Uterus (tissue), 4 donors: ENCODE results near the gene ARID4B. TPM values are rescaled to one million over a fixed set of nuclear protein-coding genes. Genes with fewer than 3 reads are reported as not detected.
A peak's percentile ranks its signal among the peaks of the same experiment; 100 is the strongest.

Source experiments
- DNase-seq, 2 donors: peaks; one replicate each; pipeline ENCODE4 v3.0.0-alpha.2; 2019 to 2020
- H3K27ac ChIP-seq, 2 donors: fragments of 200-600 bp; sonication (generic); 1 replicate in 1 of 2; 2 replicates in 1 of 2; pipeline ENCODE4 v1.5.1; 2016 to 2018
- H3K27me3 ChIP-seq, 2 donors: fragments of 200-600 bp; sonication (generic); one replicate each; pipeline ENCODE4 v1.5.1; 2018 to 2019; ENCODE audit warnings: control low read depth in 1 of 2
- H3K36me3 ChIP-seq, 2 donors: fragments of 200-600 bp; sonication (generic); one replicate each; pipeline ENCODE4 v1.5.1; 2019; ENCODE audit warnings: control low read depth in 1 of 2
- H3K4me1 ChIP-seq, 2 donors: fragments of 200-600 bp; sonication (generic); one replicate each; pipeline ENCODE4 v1.5.1; 2018 to 2019; ENCODE audit warnings: control low read depth in 1 of 2
- H3K4me3 ChIP-seq, 2 donors: fragments of 200-600 bp; sonication (generic); 1 replicate in 1 of 2; 2 replicates in 1 of 2; pipeline ENCODE4 v1.5.1; 2018 to 2019; ENCODE audit warnings: mild to moderate bottlenecking in 1 of 2
- H3K9me3 ChIP-seq, 2 donors: fragments of 200-600 bp; sonication (generic); one replicate each; pipeline ENCODE4 v1.5.1; 2019; ENCODE audit warnings: control low read depth in 1 of 2
- CTCF ChIP-seq, 4 experiments: fragments of 200-600 bp in 2 of 4; fragments of 450-650 bp in 2 of 4; sonication (generic) in 2 of 4; IDR thresholded peaks; one replicate each; pipeline ENCODE4 v1.5.1; 2016 to 2019; ENCODE audit warnings: antibody characterized with exemption in 4 of 4, mild to moderate bottlenecking in 2 of 4, moderate library complexity in 1 of 4
- POLR2A ChIP-seq, 2 donors: fragments of 450-650 bp; IDR thresholded peaks; one replicate each; pipeline ENCODE4 v1.6.1; 2016; ENCODE audit warnings: antibody characterized with exemption in 2 of 2, mild to moderate bottlenecking in 1 of 2, moderate library complexity in 1 of 2
- intact Hi-C: fragments of 100-400 bp; cut with DNase I; formaldehyde crosslinking; loops from one replicate; pipeline ENCODE4 v1.15.1; 2023; ENCODE audit warnings: low total_unique reads
- microRNA-seq: library from miRNA; unstranded; fragments of <30 nt; microRNA quantifications from one replicate; pipeline ENCODE4, GENCODE V29; 2016; ENCODE audit warnings: borderline microRNAs expressed, borderline replicate concordance
- small RNA-seq: library from RNA; depleted of rRNA; stranded (forward); fragments of <200 nt; gene quantifications from one replicate; pipeline ENCODE3, GENCODE V24; 2016
- total RNA-seq, 4 donors: library from RNA; depleted of rRNA in 3 of 4; stranded (reverse); fragments of >200 nt in 3 of 4; gene quantifications; one replicate each; pipeline versions ENCODE4 v1.1.0 to v1.2.4, GENCODE V29; 2014 to 2023
- donor health status: DM: yes; HTN: yes; CAD: no.

Gene ARID4B
- total RNA-seq, 4 donors from 2014 or later = 21.0 to 69.4 (median 50.4) TPM

GRCh38 chr1:235127732-235128455, 200.1 kb downstream of the ARID4B start:
- Histone ChIP-seq H3K4me3 (peak overlapping the region; percentile 89), H3K9me3 (no peaks in the 10 kb centered on the region), H3K36me3 (no peaks in the 10 kb centered on the region), H3K27ac (peak overlapping the region; percentile 76 to 82), H3K27me3 (no peaks in the 10 kb centered on the region), H3K4me1 (no peaks in the 10 kb centered on the region)
- TF ChIP-seq CTCF (IDR thresholded peaks at IDR 0.05) = no peak
- no peak for TF ChIP-seq POLR2A (IDR thresholded peaks at IDR 0.05)
- DNase-seq = no peak
- intact Hi-C loops = no loop called here

GRCh38 chr1:235127203-235127602, 200.8 kb downstream of the ARID4B start:
- DNase-seq = no peak
- H3K4me3 ChIP-seq = peak overlapping the region; percentile 89
- peak overlapping the region in 1 of 2 donors; percentile 76 for H3K27ac ChIP-seq
- no peaks in the 10 kb centered on the region for H3K9me3 ChIP-seq
- intact Hi-C loops = no loop called here
- no peaks in the 10 kb centered on the region for H3K4me1 ChIP-seq
- H3K36me3 ChIP-seq = no peaks in the 10 kb centered on the region
- TF ChIP-seq CTCF (IDR thresholded peaks at IDR 0.05) (no peak), POLR2A (IDR thresholded peaks at IDR 0.05) (no peak)
- no peaks in the 10 kb centered on the region for H3K27me3 ChIP-seq

- Histone ChIP-seq H3K9me3 (no peaks in the 10 kb centered on the region), H3K27ac (no peak overlapping the region), H3K4me3 (no peak overlapping the region), H3K4me1 (no peaks in the 10 kb centered on the region), H3K36me3 (no peaks in the 10 kb centered on the region), H3K27me3 (no peaks in the 10 kb centered on the region)
- no peak for TF ChIP-seq CTCF (IDR thresholded peaks at IDR 0.05)
- TF ChIP-seq POLR2A (IDR thresholded peaks at IDR 0.05) = no peak
- intact Hi-C loops = no loop called here
- no peak for DNase-seq
Observed at GRCh38 chr1:235124665-235125064, 203.3 kb downstream of the ARID4B start.

GRCh38 chr1:235124111-235124510, 203.9 kb downstream of the ARID4B start:
- Histone ChIP-seq H3K9me3 (no peaks in the 10 kb centered on the region), H3K4me3 (no peak overlapping the region), H3K27ac (no peak overlapping the region), H3K36me3 (no peaks in the 10 kb centered on the region), H3K27me3 (no peaks in the 10 kb centered on the region), H3K4me1 (no peaks in the 10 kb centered on the region)
- DNase-seq = no peak
- TF ChIP-seq CTCF (IDR thresholded peaks at IDR 0.05) (no peak), POLR2A (IDR thresholded peaks at IDR 0.05) (no peak)
- intact Hi-C loops = no loop called here

GRCh38 chr1:235122348-235122747, 205.6 kb downstream of the ARID4B start:
- intact Hi-C loops = no loop called here
- H3K27ac ChIP-seq = no peak overlapping the region
- no peaks in the 10 kb centered on the region for H3K4me1 ChIP-seq
- no peak for DNase-seq
- H3K4me3 ChIP-seq = no peak overlapping the region
- H3K9me3 ChIP-seq = no peaks in the 10 kb centered on the region
- H3K36me3 ChIP-seq = no peaks in the 10 kb centered on the region
- no peaks in the 10 kb centered on the region for H3K27me3 ChIP-seq
- TF ChIP-seq CTCF (IDR thresholded peaks at IDR 0.05) (no peak), POLR2A (IDR thresholded peaks at IDR 0.05) (no peak)

Small RNA genes within 50 kb of the gene (microRNA-seq; reads per million reads assigned to microRNA genes)
- not detected for gene MIR4753

Small RNA genes within 50 kb of the gene (small RNA-seq; reads per million reads assigned to genes)
- gene AL391994.1 (not detected), gene MIR4753 (not detected), gene SNORA14B (2.9 reads per million, percentile 81 among the genes with 10 or more reads in this experiment)

Other genes starting within 250 kb of the ARID4B start
- 100 to 1,000 TPM in 2 of 4 donors, 10 to 100 TPM in 2; 72.9 to 149 (median 110) TPM for gene TOMM20, start 199.3 kb downstream of the ARID4B start, total RNA-seq
- 100 to 1,000 TPM in 1 of 4 donors, 10 to 100 TPM in 3; 36.7 to 107 (median 56.3) TPM for gene RBM34, start 166.9 kb downstream of the ARID4B start, total RNA-seq
- gene GGPS1, start 391 bp upstream of the ARID4B start, total RNA-seq = 10 to 100 TPM in 3 of 4 donors, 1 to 10 TPM in 1; 10.0 to 40.2 (median 25.6) TPM
- 10 to 100 TPM in 3 of 4 donors, 1 to 10 TPM in 1; 9.7 to 34.5 (median 19.6) TPM for gene TBCE, start 39.2 kb upstream of the ARID4B start, total RNA-seq
- gene B3GALNT2, start 176.3 kb upstream of the ARID4B start, total RNA-seq = 10 to 100 TPM in 3 of 4 donors, 1 to 10 TPM in 1; 4.4 to 55.4 (median 38.6) TPM